ENCODE data around the gene FBXO15. TPM values are rescaled to one million over a fixed set of nuclear protein-coding genes. Genes with fewer than 3 reads are reported as not detected.

FBXO15 gene
- total RNA-seq, 1 experiment from 2014 or later, result 2.2 TPM

GRCh38 chr18:74114116-74114515 lies 33.5 kb downstream of the FBXO15 start:
- POLR2A ChIA-PET (ENCODE audit: unreplicated experiment), result interaction anchor here (0.6 kb wide), 1 partner anchor 1333 kb away, joined by 3 read pairs; no protein-coding TSS in a partner anchor
- Histone ChIP-seq H3K27me3 (ENCODE audit: insufficient read depth, low read depth) (no peaks in the 10 kb centered on the region), H3K4me1 (replicated peaks; ENCODE audit: insufficient read depth) (no peaks in the 10 kb centered on the region), H4K20me1 (ENCODE audit: insufficient read depth) (no peaks in the 10 kb centered on the region), H3K27ac (no peak overlapping the region), H3K4me2 (no peak overlapping the region), H3K4me3 (no peak overlapping the region), H3K9me2 (ENCODE audit: insufficient read depth) (no peaks in the 10 kb centered on the region), H3K36me3 (ENCODE audit: low read depth) (no peaks in the 10 kb centered on the region), H2AFZ (no peak overlapping the region), H3K9me3 (ENCODE audit: insufficient read depth, low read depth) (no peaks in the 10 kb centered on the region), H3F3A (ENCODE audit: insufficient read depth, low read depth) (no peaks in the 10 kb centered on the region), H3K79me2 (ENCODE audit: low read depth) (no peaks in the 10 kb centered on the region)
- TF ChIP-seq CTCF (conservative IDR thresholded peaks at IDR 0.05), result no peak
- no peak for TF ChIP-seq EZH2 (IDR thresholded peaks at IDR 0.05; ENCODE audit: low read depth)
- DNase-seq, result no peak
- no TSS peak for BruUV-seq (replicated peaks)
- intact Hi-C loops (cut with micrococcal nuclease; ENCODE audit: unreplicated experiment), result loop anchor here (10.0 kb wide), 2 partner anchors 269 to 1349 kb away; no protein-coding TSS in a partner anchor
- CTCF ChIA-PET, result no interaction called here

- no TSS peak for BruUV-seq (replicated peaks)
Measured at GRCh38 chr18:74113711-74114110, 33.9 kb downstream of the FBXO15 start.

GRCh38 chr18:74110976-74111375 lies 36.7 kb downstream of the FBXO15 start:
- intact Hi-C loops (cut with micrococcal nuclease; ENCODE audit: unreplicated experiment), result loop anchor here (10.0 kb wide), 2 partner anchors 266 to 1346 kb away; no protein-coding TSS in a partner anchor
- no peaks in the 10 kb centered on the region for H3K9me2 ChIP-seq (ENCODE audit: insufficient read depth)
- no peaks in the 10 kb centered on the region for H3K4me1 ChIP-seq (replicated peaks; ENCODE audit: insufficient read depth)
- H3K27ac ChIP-seq, result no peak overlapping the region
- no peak for DNase-seq
- H3K9me3 ChIP-seq (ENCODE audit: insufficient read depth, low read depth), result no peaks in the 10 kb centered on the region
- H3K4me2 ChIP-seq, result no peak overlapping the region
- no peaks in the 10 kb centered on the region for H3K79me2 ChIP-seq (ENCODE audit: low read depth)
- ChIA-PET POLR2A (ENCODE audit: unreplicated experiment) (interaction anchor here (0.6 to 0.7 kb wide), 2 partner anchors 254 to 441 kb away, joined by 3 to 7 read pairs; no protein-coding TSS in a partner anchor), CTCF (interaction anchor here (0.6 kb wide), 1 partner anchor 17 kb away, joined by 3 read pairs; no protein-coding TSS in a partner anchor)
- no peaks in the 10 kb centered on the region for H3K36me3 ChIP-seq (ENCODE audit: low read depth)
- TF ChIP-seq EZH2 (IDR thresholded peaks at IDR 0.05; ENCODE audit: low read depth), result no peak
- TF ChIP-seq CTCF (conservative IDR thresholded peaks at IDR 0.05), result no peak
- H2AFZ ChIP-seq, result no peak overlapping the region
- no peaks in the 10 kb centered on the region for H3K27me3 ChIP-seq (ENCODE audit: insufficient read depth, low read depth)
- BruUV-seq (replicated peaks), result no TSS peak
- H3F3A ChIP-seq (ENCODE audit: insufficient read depth, low read depth), result no peaks in the 10 kb centered on the region
- H4K20me1 ChIP-seq (ENCODE audit: insufficient read depth), result no peaks in the 10 kb centered on the region
- H3K4me3 ChIP-seq, result no peak overlapping the region

More at GRCh38 chr18:74113711-74114110, 33.9 kb downstream of the FBXO15 start:
- POLR2A ChIA-PET (ENCODE audit: unreplicated experiment), result no interaction called here
- H3K79me2 ChIP-seq (ENCODE audit: low read depth), result no peaks in the 10 kb centered on the region
- H3K4me2 ChIP-seq, result no peak overlapping the region
- H3K36me3 ChIP-seq (ENCODE audit: low read depth), result no peaks in the 10 kb centered on the region
- H4K20me1 ChIP-seq (ENCODE audit: insufficient read depth), result no peaks in the 10 kb centered on the region
- no peak for TF ChIP-seq CTCF (conservative IDR thresholded peaks at IDR 0.05)
- TF ChIP-seq EZH2 (IDR thresholded peaks at IDR 0.05; ENCODE audit: low read depth), result no peak
- no peaks in the 10 kb centered on the region for H3K27me3 ChIP-seq (ENCODE audit: insufficient read depth, low read depth)
- peak in 1 of 2 experiments; percentile 12 for DNase-seq
- H3K9me3 ChIP-seq (ENCODE audit: insufficient read depth, low read depth), result no peaks in the 10 kb centered on the region
- CTCF ChIA-PET, result no interaction called here
- H3K9me2 ChIP-seq (ENCODE audit: insufficient read depth), result no peaks in the 10 kb centered on the region
- H3K27ac ChIP-seq, result no peak overlapping the region
- intact Hi-C loops (cut with micrococcal nuclease; ENCODE audit: unreplicated experiment), result loop anchor here (10.0 kb wide), 2 partner anchors 269 to 1349 kb away; no protein-coding TSS in a partner anchor
- H2AFZ ChIP-seq, result no peak overlapping the region
- H3K4me1 ChIP-seq (replicated peaks; ENCODE audit: insufficient read depth), result no peaks in the 10 kb centered on the region
- H3K4me3 ChIP-seq, result no peak overlapping the region
- H3F3A ChIP-seq (ENCODE audit: insufficient read depth, low read depth), result no peaks in the 10 kb centered on the region

Measured in PC-9 (cell line).